Measurements from ENCODE around the gene HMGXB3.

GRCh38 chr5:150034662-150035061, 34.1 kb downstream of the HMGXB3 start:
- TF ChIP-seq CTCF (conservative IDR thresholded peaks at IDR 0.05 in 1 of 2, IDR thresholded peaks at IDR 0.05 in 1 of 2; ENCODE audit: low read depth in 1 of 2, low read length in 2 of 2), result no peak
- TF ChIP-seq EZH2 (IDR thresholded peaks at IDR 0.05; ENCODE audit: low read length, missing control alignments), result no peak
